ENCODE results near the gene ALOX15B. TPM values are rescaled to one million over a fixed set of nuclear protein-coding genes. Genes with fewer than 3 reads are reported as not detected.

The ALOX15B gene
- total RNA-seq, 2 donors from 2014 or later: 52.1 to 108 TPM

- no peaks in the 10 kb centered on the region for H3K36me3 ChIP-seq
- TF ChIP-seq POLR2AphosphoS5 (IDR thresholded peaks at IDR 0.05) (no peak), POLR2A (IDR thresholded peaks at IDR 0.05) (no peak), CTCF (IDR thresholded peaks at IDR 0.05) (no peak)
- H3K27me3 ChIP-seq (replicated peaks; ENCODE audit: insufficient read depth): no peaks in the 10 kb centered on the region
- WGBS: 63% methylated on average over 20 of the region's 20 CpGs
- no peak for DNase-seq (ENCODE audit: low spot score)
- no peaks in the 10 kb centered on the region for H3K9me3 ChIP-seq
- intact Hi-C loops (cut with DNase I): no loop called here
- H3K4me3 ChIP-seq: no peak within 1 kb of the TSS
- H3K4me1 ChIP-seq (replicated peaks): no peaks in the 10 kb centered on the region
- H3K27ac ChIP-seq: no peak within 1 kb of the TSS
These were observed 48.5 kb downstream of the ALOX15B start, which contains the start of gene ALOX12B for GRCh38 chr17:8087075-8087951. Gene ALOX12B, minus strand, starts transcription at chr17:8087716. Its CDS starts 274 bp downstream, at chr17:8087442.

- no peaks in the 10 kb centered on the region for H3K4me1 ChIP-seq (replicated peaks)
- TF ChIP-seq POLR2AphosphoS5 (IDR thresholded peaks at IDR 0.05) (no peak), CTCF (IDR thresholded peaks at IDR 0.05) (no peak), POLR2A (IDR thresholded peaks at IDR 0.05) (no peak)
- H3K36me3 ChIP-seq: no peaks in the 10 kb centered on the region
- intact Hi-C loops (cut with DNase I): no loop called here
- H3K27ac ChIP-seq: no peak overlapping the region
- DNase-seq (ENCODE audit: low spot score): no peak
- WGBS: 72% methylated on average over 5 of the region's 5 CpGs
- no peaks in the 10 kb centered on the region for H3K27me3 ChIP-seq (replicated peaks; ENCODE audit: insufficient read depth)
- no peak overlapping the region for H3K4me3 ChIP-seq
- H3K9me3 ChIP-seq: no peaks in the 10 kb centered on the region
These were observed 49.0 kb downstream of the ALOX15B start for GRCh38 chr17:8087952-8088230.

- WGBS: 70% methylated on average over 6 of the region's 6 CpGs
- no peaks in the 10 kb centered on the region for H3K27me3 ChIP-seq (replicated peaks; ENCODE audit: insufficient read depth)
- H3K27ac ChIP-seq: no peak overlapping the region
- intact Hi-C loops (cut with DNase I): no loop called here
- no peaks in the 10 kb centered on the region for H3K4me1 ChIP-seq (replicated peaks)
- H3K9me3 ChIP-seq: no peaks in the 10 kb centered on the region
- DNase-seq (ENCODE audit: low spot score): no peak
- TF ChIP-seq POLR2AphosphoS5 (IDR thresholded peaks at IDR 0.05) (no peak), POLR2A (IDR thresholded peaks at IDR 0.05) (no peak), CTCF (IDR thresholded peaks at IDR 0.05) (no peak)
- no peak overlapping the region for H3K4me3 ChIP-seq
- no peaks in the 10 kb centered on the region for H3K36me3 ChIP-seq
These were observed 50.9 kb downstream of the ALOX15B start for GRCh38 chr17:8089728-8090127.

- TF ChIP-seq POLR2A (IDR thresholded peaks at IDR 0.05): no peak
- TF ChIP-seq CTCF (IDR thresholded peaks at IDR 0.05): no peak
- no peak for TF ChIP-seq POLR2AphosphoS5 (IDR thresholded peaks at IDR 0.05)
- no peaks in the 10 kb centered on the region for H3K36me3 ChIP-seq
- intact Hi-C loops (cut with DNase I): no loop called here
- no peak overlapping the region for H3K27ac ChIP-seq
- no peak for DNase-seq (ENCODE audit: low spot score)
- no peaks in the 10 kb centered on the region for H3K4me1 ChIP-seq (replicated peaks)
- WGBS: 42% methylated on average over 9 of the region's 9 CpGs
- no peak overlapping the region for H3K4me3 ChIP-seq
- no peaks in the 10 kb centered on the region for H3K9me3 ChIP-seq
- no peaks in the 10 kb centered on the region for H3K27me3 ChIP-seq (replicated peaks; ENCODE audit: insufficient read depth)
These were observed 52.3 kb downstream of the ALOX15B start for GRCh38 chr17:8091033-8091687.

All from prostate gland (tissue), 2 donors.